Fibroblast of pulmonary artery (primary cell): ENCODE results near the gene POU2AF1.

Source experiments
- DNase-seq: peaks from one replicate; pipeline ENCODE4 v3.0.0-alpha.2; 2010; ENCODE audit warnings: low read depth
- H3K4me3 ChIP-seq: replicated peaks from 2 replicates; pipeline ENCODE4 v1.5.1; 2011; ENCODE audit warnings: low read depth, mild to moderate bottlenecking, control low read depth, low read length, moderate library complexity
- CTCF ChIP-seq: IDR thresholded peaks from 2 replicates; pipeline ENCODE4 v1.5.1; 2011; ENCODE audit warnings: mild to moderate bottlenecking, control low read depth, low read length, inconsistent platforms; ENCODE audit errors: missing control alignments

Gene POU2AF1

GRCh38 chr11:111388420-111388819 is 9.3 kb upstream of the POU2AF1 start:
- TF ChIP-seq CTCF, result no peak
- DNase-seq, result no peak
- no peak overlapping the region for H3K4me3 ChIP-seq

GRCh38 chr11:111387363-111387762 is 8.3 kb upstream of the POU2AF1 start:
- no peak overlapping the region for H3K4me3 ChIP-seq

GRCh38 chr11:111386611-111387150 is 7.6 kb upstream of the POU2AF1 start:
- no peak for TF ChIP-seq CTCF
- H3K4me3 ChIP-seq, result no peak overlapping the region
- no peak for DNase-seq

More at GRCh38 chr11:111387363-111387762, 8.3 kb upstream of the POU2AF1 start:
- no peak for DNase-seq
- no peak for TF ChIP-seq CTCF

GRCh38 chr11:111384494-111384893 is 5.4 kb upstream of the POU2AF1 start:
- no peak for TF ChIP-seq CTCF
- H3K4me3 ChIP-seq, result no peak overlapping the region
- DNase-seq, result no peak

- no peak for TF ChIP-seq CTCF
- DNase-seq, result no peak
- no peak overlapping the region for H3K4me3 ChIP-seq
Observed at GRCh38 chr11:111382451-111382850, 3.4 kb upstream of the POU2AF1 start.

GRCh38 chr11:111379602-111380136 is 594 bp upstream of the POU2AF1 start:
- no peak for TF ChIP-seq CTCF
- H3K4me3 ChIP-seq, result no peak overlapping the region
- DNase-seq, result no peak
